Endothelial cell (in vitro differentiated cells): Measurements from ENCODE around the gene CD14. TPM values are rescaled to one million over a fixed set of nuclear protein-coding genes. Genes with fewer than 3 reads are reported as not detected.
"Not testable (repeated sequence)": the region's sequence is repeated elsewhere in the genome, so short reads cannot be mapped to it uniquely, and the experiment has no call there.

ENCODE experiments used
- DNase-seq: peaks from one replicate; pipeline ENCODE4 v3.0.0; 2021; ENCODE audit warnings: low spot score
- H3K27ac Mint-ChIP-seq: one replicate; pipeline ENCODE4 v1.8.0; 2021; ENCODE audit warnings: mixed read lengths, inconsistent platforms; ENCODE audit not compliant: unreplicated experiment
- H3K27me3 Mint-ChIP-seq: one replicate; pipeline ENCODE4 v1.8.0; 2021; ENCODE audit warnings: mild to moderate bottlenecking, moderate library complexity, mixed read lengths, inconsistent platforms; ENCODE audit not compliant: unreplicated experiment
- H3K36me3 Mint-ChIP-seq: one replicate; pipeline ENCODE4 v1.8.0; 2021; ENCODE audit warnings: mild to moderate bottlenecking, low read depth, mixed read lengths, inconsistent platforms; ENCODE audit not compliant: unreplicated experiment
- H3K4me1 Mint-ChIP-seq: one replicate; pipeline ENCODE4 v1.8.0; 2021; ENCODE audit warnings: mild to moderate bottlenecking, mixed read lengths, inconsistent platforms; ENCODE audit not compliant: unreplicated experiment
- H3K4me3 Mint-ChIP-seq: one replicate; pipeline ENCODE4 v1.8.0; 2021; ENCODE audit warnings: mild to moderate bottlenecking, mixed read lengths, inconsistent platforms; ENCODE audit not compliant: unreplicated experiment
- H3K9me3 Mint-ChIP-seq: one replicate; pipeline ENCODE4 v1.8.0; 2021; ENCODE audit warnings: mixed read lengths, inconsistent platforms; ENCODE audit not compliant: unreplicated experiment
- CTCF ChIP-seq: fragments of 200-600 bp; sonication (generic); IDR thresholded peaks from one replicate; pipeline ENCODE4 v1.5.0; 2021; ENCODE audit warnings: antibody characterized with exemption; ENCODE audit not compliant: unreplicated experiment
- total RNA-seq: library from RNA; stranded (reverse); fragmentation: NEBNext Ultra II Directional; extraction: Animal tissue kit (Norgen Biotek cat#: 25700); gene quantifications from one replicate; pipeline ENCODE4 v1.2.1, GENCODE V29; 2021; ENCODE audit not compliant: unreplicated experiment

Gene CD14
- total RNA-seq, 1 donor from 2014 or later: not detected

- peak within 1 kb of the TSS; percentile 91 for H3K4me3 Mint-ChIP-seq
- H3K9me3 Mint-ChIP-seq: no peaks in the 10 kb centered on the region
- peak; percentile 39 for TF ChIP-seq CTCF
- H3K4me1 Mint-ChIP-seq: peaks cover 23% of the 10 kb centered on the region
- DNase-seq: peak; percentile 97
- peaks cover 11% of the 10 kb centered on the region for H3K27me3 Mint-ChIP-seq
- H3K27ac Mint-ChIP-seq: peak within 1 kb of the TSS; percentile 78
- H3K36me3 Mint-ChIP-seq: peaks cover 26% of the 10 kb centered on the region
Measured at GRCh38 chr5:140639148-140639981, 6.4 kb upstream of the CD14 start, which contains the start of gene TMCO6. Gene TMCO6, plus strand, starts transcription at chr5:140639451. Its CDS starts 77 bp downstream, at chr5:140639528.

GRCh38 chr5:140638898-140639147 lies 5.8 kb upstream of the CD14 start:
- peak overlapping the region; percentile 78 for H3K27ac Mint-ChIP-seq
- H3K27me3 Mint-ChIP-seq: peaks cover 11% of the 10 kb centered on the region
- H3K4me1 Mint-ChIP-seq: peaks cover 23% of the 10 kb centered on the region
- H3K36me3 Mint-ChIP-seq: peaks cover 24% of the 10 kb centered on the region
- H3K4me3 Mint-ChIP-seq: peak overlapping the region; percentile 90
- H3K9me3 Mint-ChIP-seq, DNase-seq: not testable (repeated sequence)

- no peaks in the 10 kb centered on the region for H3K9me3 Mint-ChIP-seq
- DNase-seq: no peak
- TF ChIP-seq CTCF: no peak
- no peak overlapping the region for H3K27ac Mint-ChIP-seq
- no peak overlapping the region for H3K4me3 Mint-ChIP-seq
- peaks cover 11% of the 10 kb centered on the region for H3K27me3 Mint-ChIP-seq
- peaks cover 20% of the 10 kb centered on the region for H3K36me3 Mint-ChIP-seq
- peaks cover 23% of the 10 kb centered on the region for H3K4me1 Mint-ChIP-seq
Measured at GRCh38 chr5:140637371-140638100, 4.6 kb upstream of the CD14 start.

GRCh38 chr5:140635291-140636257 lies 2.6 kb upstream of the CD14 start:
- TF ChIP-seq CTCF: no peak
- peaks cover 19% of the 10 kb centered on the region for H3K36me3 Mint-ChIP-seq
- no peak overlapping the region for H3K27ac Mint-ChIP-seq
- H3K27me3 Mint-ChIP-seq: peaks cover 11% of the 10 kb centered on the region
- no peak for DNase-seq
- no peak overlapping the region for H3K4me3 Mint-ChIP-seq
- H3K4me1 Mint-ChIP-seq: peaks cover 16% of the 10 kb centered on the region
- peaks cover 7% of the 10 kb centered on the region for H3K9me3 Mint-ChIP-seq

GRCh38 chr5:140634103-140634502 lies 1.1 kb upstream of the CD14 start:
- no peak overlapping the region for H3K27ac Mint-ChIP-seq

More at GRCh38 chr5:140634103-140634502, 1.1 kb upstream of the CD14 start:
- H3K27me3 Mint-ChIP-seq: peaks cover 7% of the 10 kb centered on the region
- no peak for DNase-seq
- peaks cover 8% of the 10 kb centered on the region for H3K9me3 Mint-ChIP-seq
- no peak overlapping the region for H3K4me3 Mint-ChIP-seq
- no peak for TF ChIP-seq CTCF
- H3K36me3 Mint-ChIP-seq: peaks cover 14% of the 10 kb centered on the region
- peaks cover 8% of the 10 kb centered on the region for H3K4me1 Mint-ChIP-seq
